Neural crest cell (in vitro differentiated cells): ENCODE data around the gene HLA-DPB1. TPM values are rescaled to one million over a fixed set of nuclear protein-coding genes. Genes with fewer than 3 reads are reported as not detected.

Source experiments
- DNase-seq: peaks from one replicate; pipeline ENCODE4 v3.0.0; 2021; ENCODE audit warnings: low read depth, mixed read lengths, low spot score
- H3K27ac Mint-ChIP-seq: one replicate; pipeline ENCODE4 v1.8.0; 2021; ENCODE audit warnings: mild to moderate bottlenecking, mixed read lengths; ENCODE audit not compliant: unreplicated experiment
- H3K27me3 Mint-ChIP-seq: 2 replicates; pipeline ENCODE4 v1.8.0; 2021; ENCODE audit warnings: low read depth, mild to moderate bottlenecking, mixed read lengths
- H3K36me3 Mint-ChIP-seq: 2 replicates; pipeline ENCODE4 v1.8.0; 2021; ENCODE audit warnings: low read depth, mild to moderate bottlenecking, mixed read lengths
- H3K4me1 Mint-ChIP-seq: 2 replicates; pipeline ENCODE4 v1.8.0; 2021; ENCODE audit warnings: mixed read lengths
- H3K4me3 Mint-ChIP-seq: one replicate; pipeline ENCODE4 v1.8.0; 2021; ENCODE audit warnings: mild to moderate bottlenecking, mixed read lengths
- H3K9me3 Mint-ChIP-seq: 2 replicates; pipeline ENCODE4 v1.8.0; 2021; ENCODE audit warnings: mixed read lengths
- CTCF ChIP-seq: fragments of 200-600 bp; sonication (generic); conservative IDR thresholded peaks from 2 replicates; pipeline ENCODE4 v1.5.0; 2021; ENCODE audit warnings: antibody characterized with exemption, mild to moderate bottlenecking
- total RNA-seq: library from RNA; stranded (reverse); gene quantifications from 2 replicates; pipeline ENCODE4 v1.2.1, GENCODE V29; 2021

The HLA-DPB1 gene
- total RNA-seq, 1 donor from 2014 or later = 20.4 TPM

- Mint-ChIP-seq H3K27me3 (peaks cover 84% of the 10 kb centered on the region), H3K36me3 (no peaks in the 10 kb centered on the region), H3K27ac (no peak overlapping the region), H3K4me3 (no peak overlapping the region), H3K9me3 (peaks cover 19% of the 10 kb centered on the region), H3K4me1 (no peaks in the 10 kb centered on the region)
- no peak for TF ChIP-seq CTCF
- DNase-seq = no peak
Measured at GRCh38 chr6:33105916-33106871, 30.4 kb downstream of the HLA-DPB1 start.

- Mint-ChIP-seq H3K9me3 (peaks cover 10% of the 10 kb centered on the region), H3K27ac (no peak overlapping the region), H3K36me3 (no peaks in the 10 kb centered on the region), H3K4me1 (no peaks in the 10 kb centered on the region), H3K27me3 (peaks cover 85% of the 10 kb centered on the region), H3K4me3 (no peak overlapping the region)
- DNase-seq = no peak
- no peak for TF ChIP-seq CTCF
Measured at GRCh38 chr6:33107641-33108040, 31.9 kb downstream of the HLA-DPB1 start.

- TF ChIP-seq CTCF = no peak
- Mint-ChIP-seq H3K4me1 (no peaks in the 10 kb centered on the region), H3K36me3 (no peaks in the 10 kb centered on the region), H3K27me3 (peaks cover 89% of the 10 kb centered on the region), H3K4me3 (no peak overlapping the region), H3K27ac (no peak overlapping the region), H3K9me3 (peaks cover 10% of the 10 kb centered on the region)
- DNase-seq = no peak
Measured at GRCh38 chr6:33108307-33108706, 32.5 kb downstream of the HLA-DPB1 start.

GRCh38 chr6:33112148-33112547, 36.4 kb downstream of the HLA-DPB1 start:
- Mint-ChIP-seq H3K9me3 (no peaks in the 10 kb centered on the region), H3K27me3 (peaks cover 96% of the 10 kb centered on the region), H3K4me3 (no peak overlapping the region), H3K36me3 (no peaks in the 10 kb centered on the region), H3K4me1 (peaks cover 7% of the 10 kb centered on the region), H3K27ac (no peak overlapping the region)
- no peak for TF ChIP-seq CTCF
- DNase-seq = no peak

- DNase-seq = no peak
- H3K4me3 Mint-ChIP-seq = no peak overlapping the region
- peaks cover 7% of the 10 kb centered on the region for H3K4me1 Mint-ChIP-seq
- no peak overlapping the region for H3K27ac Mint-ChIP-seq
- TF ChIP-seq CTCF = no peak
- no peaks in the 10 kb centered on the region for H3K36me3 Mint-ChIP-seq
- H3K9me3 Mint-ChIP-seq = no peaks in the 10 kb centered on the region
- peaks cover 98% of the 10 kb centered on the region for H3K27me3 Mint-ChIP-seq
Measured at GRCh38 chr6:33113755-33114154, 38.0 kb downstream of the HLA-DPB1 start.
